Activated gamma-delta T cell (primary cell): ENCODE results near the gene ZNF358.

Experiments used
- DNase-seq: peaks from one replicate; lab custom pipeline; 2025; lab: John Stamatoyannopoulos, UW

Gene ZNF358

GRCh38 chr19:7489609-7490044, 26.3 kb upstream of the ZNF358 start:
- no peak for DNase-seq

- DNase-seq = no peak
Observed at GRCh38 chr19:7492142-7492541, 23.8 kb upstream of the ZNF358 start.

DNA sequence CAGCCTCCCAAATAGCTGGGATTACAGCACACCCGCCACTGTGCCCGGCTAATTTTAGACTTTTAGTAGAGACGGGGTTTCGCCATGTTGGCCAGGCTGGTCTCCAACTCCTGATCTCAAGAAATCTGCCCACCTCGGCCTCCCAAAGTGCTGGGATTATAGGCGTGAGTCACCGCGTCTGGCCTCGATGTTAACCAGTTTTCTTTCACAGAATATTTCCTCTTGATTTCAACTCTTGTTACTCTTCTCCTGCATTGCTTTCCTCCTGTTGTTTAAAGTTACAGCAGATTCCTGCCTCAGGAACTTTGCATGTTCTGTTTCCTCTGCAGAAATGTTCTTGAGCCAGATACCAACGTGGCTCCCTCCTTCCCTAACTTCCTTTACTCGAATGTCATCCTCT, 23.3 kb upstream of the ZNF358 start:
- no peak for DNase-seq

DNA sequence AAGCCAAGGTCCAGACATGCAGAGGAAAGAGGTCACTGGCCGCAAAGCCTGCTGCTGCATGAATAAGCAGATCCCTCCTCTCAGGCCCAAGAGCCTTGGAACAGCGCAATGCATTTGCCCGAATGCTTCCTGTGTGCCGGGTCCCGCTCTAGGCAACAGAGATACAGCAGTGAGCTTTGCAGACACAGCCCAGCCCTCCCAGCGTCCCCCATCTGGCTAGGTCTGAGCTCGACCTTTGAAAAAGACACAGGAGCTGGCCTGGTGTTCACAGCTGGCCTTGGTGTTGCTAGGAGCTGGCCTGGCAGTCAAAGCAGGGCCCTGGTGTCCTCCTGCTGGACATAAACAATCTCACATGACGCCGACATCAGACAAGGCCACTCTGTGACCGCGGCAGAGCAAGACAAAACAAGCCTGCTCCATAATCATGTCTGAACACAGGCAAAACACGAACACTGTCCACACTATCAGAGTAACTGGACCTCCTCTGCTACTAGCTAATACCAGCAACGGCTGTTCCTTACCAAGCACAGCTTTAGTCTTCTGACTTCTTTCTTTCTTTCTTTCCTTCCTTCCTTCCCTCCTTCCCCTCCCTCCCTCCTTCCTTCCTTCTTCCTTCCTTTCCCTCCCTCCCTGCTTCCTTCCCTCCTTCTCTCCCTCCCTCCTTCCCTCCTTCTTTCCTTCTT, 21.3 kb upstream of the ZNF358 start:
- no peak for DNase-seq

GRCh38 chr19:7497292-7497691, 18.6 kb upstream of the ZNF358 start:
- no peak for DNase-seq

- no peak for DNase-seq
Observed at GRCh38 chr19:7500811-7501450, 15.0 kb upstream of the ZNF358 start.

- DNase-seq = no peak
Observed at GRCh38 chr19:7502552-7502951, 13.4 kb upstream of the ZNF358 start.

GRCh38 chr19:7504684-7505083, 11.2 kb upstream of the ZNF358 start:
- no peak for DNase-seq

GRCh38 chr19:7505288-7505681, 10.6 kb upstream of the ZNF358 start:
- DNase-seq = no peak

DNA sequence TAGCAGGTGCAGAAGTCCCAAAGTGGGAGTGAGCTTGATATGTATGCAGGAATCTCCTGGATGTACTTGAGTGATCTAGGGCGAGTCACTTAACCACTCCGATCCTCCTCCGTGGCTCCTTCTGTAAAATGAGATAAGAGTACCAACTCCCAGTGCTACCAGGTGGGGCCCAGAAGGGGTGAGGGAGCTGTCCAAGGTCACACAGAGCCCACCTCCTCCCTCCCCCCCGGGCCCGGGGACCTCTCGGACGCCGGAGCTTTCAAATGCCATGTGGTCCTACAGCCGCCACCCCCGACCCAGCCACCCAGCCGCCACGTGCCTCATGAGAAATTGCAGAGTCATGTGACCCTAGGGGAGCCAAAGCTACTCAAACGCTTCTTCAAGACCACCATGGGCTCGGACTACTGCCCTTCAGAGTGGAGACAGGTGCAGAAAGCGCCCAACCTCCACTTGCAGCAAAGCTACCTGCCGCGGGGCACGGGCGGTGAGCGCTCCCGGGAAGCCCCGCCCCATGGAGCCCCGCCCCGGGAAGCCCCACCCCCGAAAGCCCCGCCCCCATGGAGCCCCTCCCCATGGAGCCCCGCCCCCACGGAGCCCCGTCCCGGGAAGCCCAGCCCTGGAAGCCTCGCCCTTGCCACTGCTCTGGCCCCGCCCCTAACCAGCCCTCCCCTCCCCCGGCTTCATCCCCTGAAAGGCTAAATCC, 10.1 kb upstream of the ZNF358 start:
- DNase-seq = no peak

GRCh38 chr19:7506385-7507328, 9.2 kb upstream of the ZNF358 start:
- DNase-seq = no peak

- DNase-seq = no peak
Observed at GRCh38 chr19:7507884-7508283, 8.0 kb upstream of the ZNF358 start.

GRCh38 chr19:7509625-7510024, 6.3 kb upstream of the ZNF358 start:
- DNase-seq = no peak

DNA sequence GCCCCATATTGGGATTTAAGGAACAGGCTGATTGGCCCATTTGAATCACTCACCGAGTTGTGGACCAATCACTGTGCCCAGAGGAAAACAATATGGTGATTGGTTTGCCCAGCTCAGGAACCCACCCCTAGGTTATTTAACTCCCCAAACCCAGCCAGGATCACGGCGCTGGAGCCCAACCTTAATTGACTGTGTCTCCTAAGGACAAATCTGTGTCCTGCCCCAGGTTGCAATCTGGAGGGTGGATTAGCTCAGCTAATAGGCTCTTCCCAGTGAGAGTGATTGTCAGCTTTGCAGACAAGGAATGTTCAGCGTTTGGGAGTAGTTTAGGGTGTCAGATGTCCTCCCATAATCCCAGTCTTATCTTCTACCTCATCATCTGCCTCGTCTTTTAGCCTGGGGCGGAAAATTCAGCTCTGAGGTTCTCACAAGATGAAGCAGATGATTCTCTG, 3.5 kb upstream of the ZNF358 start:
- DNase-seq = no peak

DNA sequence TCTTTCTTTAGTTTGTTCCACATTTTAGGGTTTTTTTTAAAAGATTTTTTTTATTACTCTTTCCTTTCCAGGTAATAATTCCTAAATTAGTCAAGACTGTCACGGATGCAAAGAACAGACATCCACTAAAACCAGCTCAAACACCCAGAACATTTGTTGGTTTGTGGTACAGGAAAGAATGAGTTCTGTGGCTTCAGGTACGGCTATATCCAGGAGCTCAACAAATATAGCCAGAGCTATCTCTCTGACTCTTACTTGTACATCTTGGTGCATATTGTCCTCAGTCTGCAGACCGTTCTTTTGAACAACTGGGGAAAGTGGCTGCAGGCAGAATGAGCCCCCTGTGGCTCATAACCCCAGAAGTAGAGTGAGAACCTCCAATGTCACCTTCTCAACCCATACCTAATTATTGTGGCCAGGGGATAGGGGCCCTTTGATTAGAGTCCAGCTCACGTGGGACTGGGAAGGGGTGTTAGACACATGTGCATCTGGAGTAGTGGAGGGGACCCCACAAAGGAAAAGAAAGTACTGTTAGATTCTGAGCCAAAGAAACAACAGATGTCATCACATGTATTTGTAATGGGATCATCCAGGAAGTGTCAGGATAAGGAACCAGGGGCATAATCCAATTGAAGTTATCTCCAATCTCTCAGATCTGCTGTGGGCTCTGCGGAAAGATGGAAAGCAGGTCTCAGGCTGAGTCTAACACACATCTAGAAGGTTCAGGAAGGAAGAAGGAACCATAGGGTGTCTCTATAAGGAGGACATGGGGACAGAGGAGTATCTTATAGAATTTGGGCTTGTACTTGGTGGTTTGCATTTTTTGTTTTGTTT, 1.9 kb upstream of the ZNF358 start:
- no peak for DNase-seq

- no peak for DNase-seq
Observed at GRCh38 chr19:7515110-7515644, 726 bp upstream of the ZNF358 start.

DNA sequence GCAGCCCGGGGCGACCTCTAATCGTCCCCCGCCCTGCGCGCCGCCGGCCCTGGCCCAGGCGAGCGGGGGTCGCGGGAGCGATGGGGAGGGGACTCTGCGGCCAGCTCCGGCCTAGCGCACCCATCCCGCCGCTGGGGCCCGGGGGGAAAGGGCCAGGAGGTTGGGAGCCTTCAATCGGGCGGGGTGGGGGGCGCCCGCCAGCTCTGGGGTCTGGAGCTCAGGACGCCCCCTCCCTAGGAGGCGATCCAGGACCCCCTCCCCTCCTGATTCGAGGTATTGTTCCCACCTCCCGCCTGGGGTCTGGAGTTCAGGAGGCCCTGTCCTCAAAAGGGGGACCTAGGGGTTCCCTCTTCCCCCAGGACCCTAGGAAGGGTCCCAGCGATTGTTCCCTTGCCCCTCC, 430 bp downstream of the ZNF358 start:
- no peak for DNase-seq

DNA sequence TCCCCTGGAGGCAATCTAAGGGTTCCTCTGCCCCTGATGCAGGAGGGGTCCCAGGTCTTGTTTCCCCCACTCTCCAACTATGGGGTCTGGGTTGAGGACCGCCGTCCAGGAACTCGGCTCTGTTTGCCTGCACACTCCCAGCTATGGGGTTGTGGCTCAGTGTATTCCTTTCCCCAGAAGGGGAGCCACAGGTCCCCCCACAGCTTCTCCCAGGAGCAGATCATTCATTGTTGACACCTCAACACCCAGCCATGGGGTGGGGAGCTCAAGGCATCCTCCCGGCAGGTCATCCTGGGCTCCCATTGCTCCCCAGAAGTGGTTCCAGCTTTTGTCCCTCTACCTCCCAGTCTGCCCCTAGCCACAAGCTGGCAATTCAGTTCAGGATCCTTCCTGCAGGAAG, 975 bp downstream of the ZNF358 start:
- no peak for DNase-seq

GRCh38 chr19:7519361-7520130, 3.6 kb downstream of the ZNF358 start:
- no peak for DNase-seq
